ENCODE results near the gene NLRC5. TPM values are rescaled to one million over a fixed set of nuclear protein-coding genes. Genes with fewer than 3 reads are reported as not detected.
"Not testable (repeated sequence)": the region's sequence is repeated elsewhere in the genome, so short reads cannot be mapped to it uniquely, and the experiment has no call there.

NLRC5 gene
- total RNA-seq, 1 donor from 2014 or later: 1.7 TPM

DNA sequence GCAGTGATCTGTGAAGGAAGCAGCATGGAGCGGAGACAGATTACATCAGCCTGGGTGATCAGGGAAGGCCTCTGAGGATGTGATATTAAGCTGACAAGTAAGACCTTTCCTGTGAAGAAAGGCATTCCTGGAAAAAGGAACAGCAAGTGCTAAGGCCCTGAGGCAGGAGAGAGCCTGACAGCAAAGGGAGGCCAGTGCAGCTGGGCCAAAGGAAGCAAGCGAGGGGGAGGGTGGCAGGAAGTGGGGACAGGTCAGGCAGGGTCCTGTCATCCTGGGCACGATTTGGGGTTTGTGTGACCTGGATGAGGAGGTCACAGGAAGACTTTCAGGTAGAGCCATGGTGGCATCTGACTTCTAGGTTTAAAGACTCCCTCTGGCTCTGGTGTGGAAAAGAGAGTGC is 115.3 kb downstream of the NLRC5 start:
- Mint-ChIP-seq H3K27ac (no peak overlapping the region), H3K27me3 (no peaks in the 10 kb centered on the region), H3K36me3 (no peaks in the 10 kb centered on the region), H3K4me1 (ENCODE audit: unreplicated experiment) (peaks cover 30% of the 10 kb centered on the region), H3K4me3 (no peak overlapping the region), H3K9me3 (no peaks in the 10 kb centered on the region)
- TF ChIP-seq, protein P1, sequence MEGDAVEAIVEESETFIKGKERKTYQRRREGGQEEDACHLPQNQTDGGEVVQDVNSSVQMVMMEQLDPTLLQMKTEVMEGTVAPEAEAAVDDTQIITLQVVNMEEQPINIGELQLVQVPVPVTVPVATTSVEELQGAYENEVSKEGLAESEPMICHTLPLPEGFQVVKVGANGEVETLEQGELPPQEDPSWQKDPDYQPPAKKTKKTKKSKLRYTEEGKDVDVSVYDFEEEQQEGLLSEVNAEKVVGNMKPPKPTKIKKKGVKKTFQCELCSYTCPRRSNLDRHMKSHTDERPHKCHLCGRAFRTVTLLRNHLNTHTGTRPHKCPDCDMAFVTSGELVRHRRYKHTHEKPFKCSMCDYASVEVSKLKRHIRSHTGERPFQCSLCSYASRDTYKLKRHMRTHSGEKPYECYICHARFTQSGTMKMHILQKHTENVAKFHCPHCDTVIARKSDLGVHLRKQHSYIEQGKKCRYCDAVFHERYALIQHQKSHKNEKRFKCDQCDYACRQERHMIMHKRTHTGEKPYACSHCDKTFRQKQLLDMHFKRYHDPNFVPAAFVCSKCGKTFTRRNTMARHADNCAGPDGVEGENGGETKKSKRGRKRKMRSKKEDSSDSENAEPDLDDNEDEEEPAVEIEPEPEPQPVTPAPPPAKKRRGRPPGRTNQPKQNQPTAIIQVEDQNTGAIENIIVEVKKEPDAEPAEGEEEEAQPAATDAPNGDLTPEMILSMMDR (conservative IDR thresholded peaks at IDR 0.05): no peak
- no peak for DNase-seq (ENCODE audit: extremely low spot score, unreplicated experiment)

DNA sequence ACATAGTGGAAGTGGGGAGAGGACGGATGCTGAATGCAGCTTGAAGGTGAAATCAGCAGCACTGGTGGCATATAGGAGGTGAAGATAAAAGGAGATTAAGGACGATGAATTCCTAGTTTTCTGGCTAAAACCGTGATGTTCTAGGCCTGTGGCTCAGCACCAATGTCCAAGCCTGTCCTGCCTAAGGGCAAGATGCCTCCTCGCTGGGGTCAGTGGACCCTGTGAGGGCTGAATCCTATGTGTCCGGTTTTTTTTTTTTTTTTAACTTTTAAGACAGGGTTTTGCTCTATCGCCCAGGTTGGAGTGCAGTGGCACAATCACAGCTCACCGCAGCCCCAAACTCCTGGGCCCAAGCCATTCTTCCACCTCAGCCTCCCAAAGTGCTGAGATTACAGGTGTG is 115.8 kb downstream of the NLRC5 start:
- Mint-ChIP-seq H3K27me3 (no peaks in the 10 kb centered on the region), H3K27ac (no peak overlapping the region), H3K4me1 (ENCODE audit: unreplicated experiment) (peaks cover 30% of the 10 kb centered on the region), H3K9me3 (no peaks in the 10 kb centered on the region), H3K4me3 (no peak overlapping the region), H3K36me3 (no peaks in the 10 kb centered on the region)
- TF ChIP-seq, protein P1 (conservative IDR thresholded peaks at IDR 0.05): no peak
- DNase-seq (ENCODE audit: extremely low spot score, unreplicated experiment): no peak

DNA sequence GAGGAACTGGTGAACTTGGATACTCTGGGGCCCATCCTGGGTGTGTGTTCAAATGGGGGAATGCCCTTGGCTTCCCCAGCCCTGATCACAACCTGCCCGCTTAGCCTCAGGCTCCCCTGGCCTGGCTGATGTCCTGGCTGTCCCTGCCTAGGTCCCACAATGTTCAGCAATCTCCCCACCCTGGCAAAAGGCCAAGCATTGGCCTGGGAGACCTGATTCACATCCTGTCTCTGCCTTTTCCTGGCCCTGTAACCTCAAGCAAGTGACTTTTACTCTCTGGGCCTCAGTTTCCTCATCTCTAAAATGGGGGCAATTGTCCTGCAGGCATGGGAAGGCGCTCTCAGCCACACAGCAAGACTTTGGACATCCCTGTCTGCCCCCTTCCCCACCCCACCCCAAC is 117.4 kb downstream of the NLRC5 start:
- TF ChIP-seq, protein P1 (conservative IDR thresholded peaks at IDR 0.05): no peak
- no peaks in the 10 kb centered on the region for H3K9me3 Mint-ChIP-seq
- H3K27ac Mint-ChIP-seq: no peak overlapping the region
- H3K4me3 Mint-ChIP-seq: no peak overlapping the region
- no peaks in the 10 kb centered on the region for H3K36me3 Mint-ChIP-seq
- peaks cover 30% of the 10 kb centered on the region for H3K4me1 Mint-ChIP-seq (ENCODE audit: unreplicated experiment)
- DNase-seq (ENCODE audit: extremely low spot score, unreplicated experiment): no peak
- H3K27me3 Mint-ChIP-seq: no peaks in the 10 kb centered on the region

DNA sequence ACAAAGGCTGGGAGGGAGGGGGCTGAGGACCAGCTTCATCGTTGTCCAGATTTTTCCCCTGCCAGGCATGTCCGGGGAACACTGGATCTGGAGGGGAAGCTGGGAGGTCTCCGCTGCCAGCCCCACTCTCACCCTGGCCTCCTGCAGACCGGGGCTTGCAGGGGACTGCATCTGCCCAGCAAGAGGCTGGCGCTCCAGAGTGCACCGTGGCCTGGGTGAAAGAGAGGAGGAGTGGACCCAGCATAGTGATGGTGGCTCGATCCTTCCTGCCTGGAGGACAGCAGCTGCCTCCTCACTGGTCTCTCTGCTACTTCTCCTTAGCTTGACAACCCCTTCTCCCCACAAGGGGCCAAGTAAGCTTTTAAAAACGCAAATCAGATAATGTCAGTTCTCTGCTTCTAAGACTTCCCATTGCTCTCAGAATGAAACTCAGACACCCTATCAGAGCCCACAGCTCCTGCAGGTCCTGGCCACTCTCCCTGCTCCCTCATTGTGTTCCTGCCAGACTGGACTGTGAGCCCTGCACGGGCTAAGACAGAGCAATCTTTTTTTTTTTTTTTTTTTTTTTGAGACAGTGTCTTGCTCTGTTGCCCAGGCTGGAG is 118.1 kb downstream of the NLRC5 start:
- peaks cover 30% of the 10 kb centered on the region for H3K4me1 Mint-ChIP-seq (ENCODE audit: unreplicated experiment)
- H3K36me3 Mint-ChIP-seq: no peaks in the 10 kb centered on the region
- H3K9me3 Mint-ChIP-seq: no peaks in the 10 kb centered on the region
- no peak overlapping the region for H3K4me3 Mint-ChIP-seq
- no peaks in the 10 kb centered on the region for H3K27me3 Mint-ChIP-seq
- DNase-seq (ENCODE audit: extremely low spot score, unreplicated experiment): no peak
- TF ChIP-seq, protein P1 (conservative IDR thresholded peaks at IDR 0.05): no peak
- H3K27ac Mint-ChIP-seq: no peak overlapping the region

DNA sequence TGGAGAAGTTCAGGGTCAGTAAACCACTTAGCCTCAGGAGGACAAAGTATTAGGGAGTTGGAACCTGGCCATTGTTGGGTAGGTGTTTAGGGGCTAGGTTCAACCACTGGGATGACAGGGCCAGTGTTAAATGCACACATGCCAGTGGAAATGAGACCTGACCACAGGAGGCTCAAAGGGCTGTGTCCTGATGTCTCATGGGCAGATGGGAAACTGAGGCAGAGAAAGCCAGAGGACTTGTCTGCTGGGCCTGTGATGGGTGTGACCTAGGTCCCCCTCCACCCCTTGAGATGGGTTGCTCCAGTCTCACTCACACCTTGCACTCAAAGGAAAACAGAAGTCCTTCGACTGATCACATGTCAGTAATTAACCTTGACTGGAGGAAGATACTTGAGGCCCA is 119.1 kb downstream of the NLRC5 start:
- TF ChIP-seq, protein P1 (conservative IDR thresholded peaks at IDR 0.05): no peak
- no peak for DNase-seq (ENCODE audit: extremely low spot score, unreplicated experiment)
- H3K4me1 Mint-ChIP-seq (ENCODE audit: unreplicated experiment): peaks cover 25% of the 10 kb centered on the region
- no peaks in the 10 kb centered on the region for H3K27me3 Mint-ChIP-seq
- H3K4me3 Mint-ChIP-seq: no peak overlapping the region
- no peak overlapping the region for H3K27ac Mint-ChIP-seq
- no peaks in the 10 kb centered on the region for H3K9me3 Mint-ChIP-seq
- no peaks in the 10 kb centered on the region for H3K36me3 Mint-ChIP-seq

DNA sequence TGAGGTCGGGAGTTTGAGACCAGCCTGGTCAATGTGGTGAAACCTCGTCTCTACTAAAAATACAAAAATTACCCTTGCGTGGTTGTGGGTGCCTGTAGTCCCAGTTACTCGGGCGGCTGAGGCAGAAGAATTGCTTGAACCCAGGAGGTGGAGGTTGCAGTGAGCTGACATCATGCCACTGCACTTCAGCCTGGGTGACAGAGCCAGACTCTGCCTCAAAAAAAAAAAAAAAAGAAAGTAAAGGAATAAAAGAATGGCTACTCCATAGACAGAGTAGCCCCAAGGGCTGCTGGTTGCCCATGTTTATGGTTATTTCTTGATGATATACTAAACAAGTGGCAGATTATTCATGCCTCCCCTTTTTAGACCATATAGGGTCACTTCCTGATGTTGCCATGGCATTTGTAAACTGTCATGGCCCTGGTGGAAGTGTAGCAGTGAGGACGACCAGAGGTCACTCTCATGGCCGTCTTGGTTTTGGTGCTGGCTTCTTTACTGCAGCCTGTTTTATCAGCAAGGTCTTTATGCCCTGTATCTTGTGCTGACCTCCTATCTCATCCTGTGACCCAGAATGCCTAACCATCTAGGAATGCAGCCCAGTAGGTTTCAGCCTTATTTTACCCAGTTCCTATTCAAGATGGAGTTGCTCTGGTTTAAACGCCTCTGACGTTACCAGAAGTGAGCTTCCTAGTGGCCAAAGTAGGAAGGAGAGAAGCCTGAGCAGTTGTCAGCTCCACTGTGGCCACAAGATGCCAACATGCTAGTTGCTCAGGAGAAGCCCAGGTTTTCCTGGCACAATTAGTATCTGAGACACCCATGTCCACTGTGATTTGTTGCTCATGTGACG is 120.1 kb downstream of the NLRC5 start:
- H3K36me3 Mint-ChIP-seq, H3K27ac Mint-ChIP-seq: not testable (repeated sequence)

More for the DNA sequence above, 120.1 kb downstream of the NLRC5 start:
- not testable (repeated sequence) for H3K27me3 Mint-ChIP-seq; H3K4me3 Mint-ChIP-seq; DNase-seq (ENCODE audit: extremely low spot score, unreplicated experiment); H3K9me3 Mint-ChIP-seq
- H3K4me1 Mint-ChIP-seq (ENCODE audit: unreplicated experiment): peaks cover 20% of the 10 kb centered on the region
